OCI-LY1 (cell line): Measurements from ENCODE around the gene OCRL.

Source experiments
- CTCF ChIP-seq: fragments of 200-600 bp; sonication (generic), shearing (Covaris generic); IDR thresholded peaks from 2 replicates; pipeline ENCODE4 v1.5.1; 2017; ENCODE audit warnings: mild to moderate bottlenecking, antibody characterized with exemption, low read length, moderate library complexity, mixed read lengths
- EZH2 ChIP-seq: fragments of 200-600 bp; sonication (generic), shearing (Covaris generic); IDR thresholded peaks from 2 replicates; pipeline ENCODE4 v1.8.0; 2017; ENCODE audit warnings: borderline replicate concordance, mixed run types, mild to moderate bottlenecking, antibody characterized with exemption, low read length, moderate library complexity, mixed read lengths

GRCh38 chrX:129576539-129576938 lies 36.5 kb downstream of the OCRL start:
- no peak for TF ChIP-seq CTCF
- TF ChIP-seq EZH2: no peak
